NCI-H187 treated with DMSO at 0.1 percent for 48 hours (cell line): ENCODE results near the gene LGALS9C.
"Not testable (repeated sequence)": the region's sequence is repeated elsewhere in the genome, so short reads cannot be mapped to it uniquely, and the experiment has no call there.

Experiments
- DNase-seq: peaks from one replicate; lab custom pipeline; 2025; lab: John Stamatoyannopoulos, UW

Gene LGALS9C

DNA sequence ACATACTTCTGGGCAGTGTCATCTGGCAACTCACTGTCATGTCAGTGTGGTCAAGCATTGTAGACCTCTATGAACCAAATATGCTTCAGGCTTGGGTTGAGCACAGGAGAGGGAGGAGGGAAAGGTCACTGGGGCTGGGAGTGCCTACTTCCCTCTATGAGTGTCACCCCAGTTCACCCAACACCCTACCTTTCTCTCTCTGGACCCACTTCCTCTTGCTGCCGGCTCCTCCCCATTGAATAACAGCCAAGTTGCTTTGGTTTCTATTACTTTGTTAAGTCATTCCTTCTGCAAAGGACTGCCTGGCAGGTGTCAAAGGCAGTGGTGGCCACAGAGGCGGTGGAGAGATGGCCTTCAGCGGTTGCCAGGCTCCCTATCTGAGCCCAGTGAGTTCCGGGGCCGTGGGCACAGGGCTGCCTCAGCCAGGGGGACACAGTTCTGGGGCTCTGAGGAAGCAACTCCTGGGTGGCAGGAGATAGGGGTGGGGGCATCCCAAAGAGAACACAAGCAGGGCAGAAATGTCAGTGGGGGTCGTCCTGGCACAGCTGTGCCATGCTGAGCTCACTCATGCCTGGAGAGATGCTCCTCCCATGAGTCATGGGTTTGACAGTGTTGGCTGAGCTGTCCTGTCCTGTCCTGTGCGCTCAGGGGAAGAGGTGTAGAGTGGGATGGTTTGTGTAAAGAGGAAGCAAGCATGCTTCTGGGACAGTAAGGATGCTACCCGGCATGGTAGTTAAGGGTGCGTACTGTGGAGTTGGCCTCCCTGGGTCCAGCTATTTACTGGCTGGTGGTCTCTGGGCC lies at the start of gene LGALS9C:
TSS of gene LGALS9C (plus strand) at position 282 of the 801 bp plus-strand sequence. CDS start at position 348, 66 bp downstream.
- DNase-seq = not testable (repeated sequence)

DNA sequence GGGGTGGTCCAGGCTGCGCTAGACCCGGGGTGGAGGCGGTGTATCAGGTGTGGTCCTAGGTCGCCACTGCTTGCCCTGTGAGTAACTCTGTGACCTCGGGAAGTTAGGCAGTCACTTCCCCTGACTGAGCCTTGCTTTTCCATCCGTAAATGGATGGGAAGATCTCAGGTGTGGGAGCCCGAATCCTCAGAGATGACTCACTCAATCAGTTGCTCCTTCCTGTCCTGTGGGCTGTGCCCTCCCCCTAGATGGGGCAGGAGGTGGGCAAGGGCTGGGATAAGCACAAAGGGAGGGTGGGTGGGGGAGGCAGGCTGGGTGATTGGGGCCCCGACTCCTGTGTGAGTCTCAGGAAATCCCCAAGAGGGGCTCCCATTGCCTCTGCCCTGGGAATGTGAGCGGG lies 44.4 kb upstream of the LGALS9C start:
- not testable (repeated sequence) for DNase-seq

GRCh38 chr17:18439465-18439870 lies 37.1 kb upstream of the LGALS9C start:
- not testable (repeated sequence) for DNase-seq

- DNase-seq = not testable (repeated sequence)
Observed at GRCh38 chr17:18442093-18442492, 34.5 kb upstream of the LGALS9C start.

DNA sequence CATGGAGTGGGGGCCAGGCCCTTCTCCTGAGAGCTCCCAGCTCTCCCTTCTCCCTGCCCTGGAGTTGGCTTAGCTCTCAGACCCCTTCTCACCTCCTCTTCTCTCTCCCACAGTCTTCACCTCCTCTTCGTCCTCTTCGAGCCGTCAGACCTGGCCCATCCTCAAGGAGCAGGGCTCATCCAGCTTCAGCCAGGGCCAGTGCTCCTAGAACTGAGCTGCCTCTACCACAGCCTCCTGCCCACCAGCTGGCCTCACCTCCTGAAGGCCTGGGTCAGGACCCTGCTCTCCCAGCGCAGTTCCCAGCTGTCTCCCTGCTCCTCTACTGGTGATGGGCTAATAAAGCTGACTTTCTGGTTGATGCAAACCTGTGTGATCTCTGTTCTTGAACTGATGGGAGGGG lies 34.1 kb upstream of the LGALS9C start:
- DNase-seq = not testable (repeated sequence)

DNA sequence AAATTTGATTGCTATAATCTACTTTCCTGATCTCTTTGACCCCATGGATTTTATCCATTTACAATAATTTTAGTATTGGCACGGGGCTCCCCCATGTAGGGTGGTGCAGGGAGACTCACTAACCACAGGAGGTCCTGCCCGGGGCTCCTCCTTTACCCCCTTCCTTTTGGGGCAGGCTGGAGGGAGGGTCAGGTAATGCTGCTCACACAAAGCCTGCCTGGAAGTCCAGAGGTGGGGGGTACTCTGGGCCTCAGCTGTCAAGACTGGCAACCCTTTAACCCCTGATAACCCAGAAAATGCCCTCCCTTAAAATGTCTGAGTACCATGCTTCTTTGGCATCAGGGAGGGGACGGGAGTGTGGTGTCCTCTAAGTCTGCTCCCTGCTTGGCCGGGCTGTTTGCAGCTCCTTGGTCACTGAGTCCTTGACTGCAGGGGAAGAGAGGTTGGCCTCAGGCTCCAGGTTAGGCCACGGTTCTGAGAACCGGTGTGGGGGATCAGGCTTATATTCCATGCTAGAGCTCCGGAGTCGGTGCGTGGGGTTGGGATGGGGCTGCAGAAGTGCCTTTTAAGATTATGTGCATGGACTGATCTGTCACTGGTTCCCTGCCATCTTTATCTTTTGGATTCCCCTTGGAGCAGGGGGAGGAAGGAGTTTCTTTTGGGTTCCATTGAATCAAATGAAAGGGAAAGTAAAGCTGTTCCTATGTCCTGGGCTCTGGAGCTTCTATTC lies 28.9 kb upstream of the LGALS9C start:
- DNase-seq = not testable (repeated sequence)

- not testable (repeated sequence) for DNase-seq
Observed at GRCh38 chr17:18448311-18448710, 28.3 kb upstream of the LGALS9C start.

- DNase-seq = not testable (repeated sequence)
Observed at GRCh38 chr17:18449833-18450232, 26.8 kb upstream of the LGALS9C start.

GRCh38 chr17:18450998-18451397 lies 25.6 kb upstream of the LGALS9C start:
- DNase-seq = not testable (repeated sequence)

- not testable (repeated sequence) for DNase-seq
Observed at GRCh38 chr17:18451969-18452368, 24.6 kb upstream of the LGALS9C start.

DNA sequence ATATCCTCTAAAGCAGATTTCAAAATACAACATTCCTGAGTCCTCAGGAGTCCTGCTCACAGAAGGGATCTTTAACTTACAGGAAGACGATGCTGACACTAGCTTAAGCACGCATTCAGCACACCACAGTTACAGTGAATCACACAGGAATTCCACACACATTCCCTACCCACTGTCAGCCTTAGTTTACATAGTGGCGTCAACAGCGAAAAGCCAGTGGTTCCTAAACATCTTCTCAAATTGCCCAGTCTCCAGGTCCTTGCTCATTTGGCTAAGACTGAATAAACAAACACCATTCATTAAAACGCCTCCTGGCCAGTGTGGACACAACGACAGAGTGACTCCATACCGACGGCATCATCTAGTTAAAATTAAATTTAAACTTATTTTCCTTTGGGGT lies 17.6 kb upstream of the LGALS9C start:
- DNase-seq = not testable (repeated sequence)

DNA sequence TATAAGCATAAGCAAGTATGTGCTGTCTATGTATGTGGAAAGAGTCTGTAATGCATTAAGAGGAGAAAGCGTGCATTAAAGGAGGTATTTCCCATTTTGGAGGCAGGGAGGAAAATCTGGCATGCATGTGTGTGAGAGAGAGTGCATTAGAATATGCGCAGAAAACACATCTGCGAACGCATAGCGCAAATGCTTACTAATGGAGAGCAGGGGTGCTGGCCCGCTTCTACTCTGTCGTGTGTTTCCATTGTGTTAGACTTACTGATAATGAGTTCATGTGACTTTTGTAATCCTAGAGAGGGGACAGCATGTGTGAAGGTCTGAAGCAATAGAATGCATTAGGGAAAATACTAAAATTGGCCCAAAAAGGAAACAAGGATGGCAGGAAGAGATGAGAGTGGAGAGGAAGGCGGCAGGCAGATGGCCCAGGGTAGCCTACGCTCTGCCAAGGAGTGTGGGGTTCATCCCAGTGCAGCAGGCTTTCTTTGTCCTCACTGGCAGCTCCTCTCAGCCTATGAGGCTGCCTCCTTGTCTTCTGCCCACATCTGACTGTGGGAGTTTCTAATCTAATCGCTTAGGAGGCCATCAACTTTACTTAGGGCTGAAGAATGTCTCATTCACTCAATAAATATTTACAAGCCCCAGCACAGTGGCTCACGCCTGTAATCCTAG lies 12.6 kb upstream of the LGALS9C start:
- not testable (repeated sequence) for DNase-seq

DNA sequence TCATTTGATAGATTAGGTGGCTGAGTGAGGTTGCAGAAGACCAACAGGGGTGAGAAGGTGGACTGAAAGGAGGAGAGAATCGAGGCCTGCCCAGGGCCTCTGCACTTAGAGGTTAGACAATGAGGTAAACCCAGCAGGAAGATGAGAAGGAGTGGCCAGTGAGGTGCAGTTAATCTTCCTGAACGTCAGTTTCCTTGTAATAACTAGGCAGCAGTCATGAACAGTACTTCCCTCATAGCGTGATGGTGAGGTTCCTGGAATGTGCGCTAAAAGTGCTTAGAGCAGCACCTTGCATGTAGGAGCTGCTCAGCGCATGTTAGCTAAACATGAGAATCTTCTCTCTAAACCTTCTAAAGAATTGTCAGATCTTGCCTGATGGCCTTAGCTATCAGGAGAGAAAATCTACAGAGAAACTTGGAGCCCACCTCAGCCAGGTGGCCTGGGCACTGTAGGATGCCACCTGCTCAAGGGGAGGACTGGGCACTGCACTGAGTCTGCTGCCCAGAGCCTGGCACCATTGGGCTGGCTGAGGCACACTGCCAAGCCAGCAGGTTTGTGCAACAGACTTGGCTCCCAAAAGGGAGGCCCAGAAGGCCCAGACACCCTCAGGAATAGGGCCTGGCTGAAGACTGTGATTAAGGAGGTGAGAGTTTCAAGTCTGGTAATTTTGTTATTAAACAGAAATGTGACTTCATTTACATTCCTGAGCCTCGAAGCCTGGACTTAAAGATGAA lies 10.2 kb upstream of the LGALS9C start:
- DNase-seq = not testable (repeated sequence)

GRCh38 chr17:18467001-18467400 lies 9.6 kb upstream of the LGALS9C start:
- DNase-seq = not testable (repeated sequence)

DNA sequence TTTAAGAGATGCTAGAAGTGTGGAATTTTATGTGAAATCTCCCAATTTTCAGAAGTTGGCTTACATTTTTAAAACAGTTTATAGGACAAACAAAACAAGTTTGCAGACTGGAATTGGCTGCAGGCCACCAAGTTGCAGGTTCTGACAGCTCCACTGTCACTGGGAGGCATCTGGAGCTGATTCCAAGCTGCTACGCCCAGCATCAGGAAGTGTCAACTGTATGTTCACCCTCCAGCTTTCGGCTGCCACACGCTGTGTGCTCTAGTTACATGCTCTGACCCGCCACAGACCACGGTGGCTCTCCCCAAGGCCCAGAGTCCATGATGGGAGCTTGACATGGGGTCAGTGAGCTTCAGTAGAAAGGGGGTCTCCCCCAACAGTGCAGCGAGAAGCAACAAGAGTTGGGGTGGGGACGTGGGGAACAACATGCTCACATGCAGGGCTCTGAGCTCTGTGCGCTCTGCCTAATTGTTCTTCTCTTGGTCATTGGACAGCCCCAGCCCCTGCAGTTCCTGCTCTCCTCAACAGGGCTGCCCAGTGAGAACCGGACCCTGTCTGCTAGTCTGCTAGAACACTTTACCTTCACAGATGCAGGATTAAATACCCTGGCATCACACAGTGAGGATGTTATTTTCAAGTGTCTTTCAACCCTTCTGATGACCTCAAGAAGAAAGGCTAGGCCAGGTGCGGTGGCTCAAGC lies 8.0 kb upstream of the LGALS9C start:
- DNase-seq = not testable (repeated sequence)

GRCh38 chr17:18469837-18470236 lies 6.8 kb upstream of the LGALS9C start:
- not testable (repeated sequence) for DNase-seq

- not testable (repeated sequence) for DNase-seq
Observed at GRCh38 chr17:18470345-18470930, 6.2 kb upstream of the LGALS9C start.

- DNase-seq = not testable (repeated sequence)
Observed at GRCh38 chr17:18473967-18474366, 2.6 kb upstream of the LGALS9C start.

- DNase-seq = not testable (repeated sequence)
Observed at GRCh38 chr17:18474754-18475153, 1.8 kb upstream of the LGALS9C start.

DNA sequence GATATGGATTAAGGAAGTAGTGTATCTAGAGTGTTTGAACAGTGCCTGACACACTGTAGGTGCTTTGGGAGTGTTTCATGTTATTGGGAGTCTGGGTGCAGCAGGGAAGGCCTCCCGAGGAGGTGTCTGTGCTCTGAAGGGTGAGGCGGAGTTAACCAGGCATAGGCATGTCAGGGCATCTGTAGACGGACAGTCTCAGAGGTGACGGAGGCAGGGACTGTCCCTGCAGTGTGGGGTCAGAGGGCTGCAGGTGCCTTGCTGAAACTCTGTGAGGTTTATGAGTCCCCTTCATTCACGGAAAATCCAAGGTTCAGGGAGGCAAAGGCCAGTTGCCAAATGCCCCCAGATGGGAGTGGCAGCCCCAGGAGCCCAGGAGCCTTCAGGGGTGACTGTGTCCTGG lies 778 bp downstream of the LGALS9C start:
- DNase-seq = not testable (repeated sequence)

- DNase-seq = not testable (repeated sequence)
Observed at GRCh38 chr17:18478362-18478761, 1.8 kb downstream of the LGALS9C start.
